ENCODE measurements around the gene C3orf62.

DNA sequence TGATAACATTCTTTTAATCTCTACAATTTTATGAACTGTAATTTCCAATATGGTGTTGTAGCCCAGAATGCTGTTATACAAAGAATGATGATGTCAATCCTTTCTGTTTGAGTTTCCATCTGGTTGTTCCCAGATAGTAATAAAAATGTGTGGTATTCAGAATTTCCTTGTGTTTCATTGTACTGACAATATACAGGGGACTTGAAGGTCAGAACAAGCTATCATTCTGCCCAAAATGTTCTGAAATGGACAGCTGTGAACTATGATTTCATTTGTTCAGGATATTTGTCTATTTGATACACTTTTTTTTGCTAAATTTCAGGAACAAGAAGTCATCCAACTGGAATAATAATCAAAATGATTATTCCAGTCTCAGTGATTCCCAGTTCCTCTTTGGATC, 40.8 kb downstream of the C3orf62 start:
- TF ChIP-seq, protein P1, sequence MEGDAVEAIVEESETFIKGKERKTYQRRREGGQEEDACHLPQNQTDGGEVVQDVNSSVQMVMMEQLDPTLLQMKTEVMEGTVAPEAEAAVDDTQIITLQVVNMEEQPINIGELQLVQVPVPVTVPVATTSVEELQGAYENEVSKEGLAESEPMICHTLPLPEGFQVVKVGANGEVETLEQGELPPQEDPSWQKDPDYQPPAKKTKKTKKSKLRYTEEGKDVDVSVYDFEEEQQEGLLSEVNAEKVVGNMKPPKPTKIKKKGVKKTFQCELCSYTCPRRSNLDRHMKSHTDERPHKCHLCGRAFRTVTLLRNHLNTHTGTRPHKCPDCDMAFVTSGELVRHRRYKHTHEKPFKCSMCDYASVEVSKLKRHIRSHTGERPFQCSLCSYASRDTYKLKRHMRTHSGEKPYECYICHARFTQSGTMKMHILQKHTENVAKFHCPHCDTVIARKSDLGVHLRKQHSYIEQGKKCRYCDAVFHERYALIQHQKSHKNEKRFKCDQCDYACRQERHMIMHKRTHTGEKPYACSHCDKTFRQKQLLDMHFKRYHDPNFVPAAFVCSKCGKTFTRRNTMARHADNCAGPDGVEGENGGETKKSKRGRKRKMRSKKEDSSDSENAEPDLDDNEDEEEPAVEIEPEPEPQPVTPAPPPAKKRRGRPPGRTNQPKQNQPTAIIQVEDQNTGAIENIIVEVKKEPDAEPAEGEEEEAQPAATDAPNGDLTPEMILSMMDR (IDR thresholded peaks at IDR 0.05 in 2 of 3, conservative IDR thresholded peaks at IDR 0.05 in 1 of 3; ENCODE audit: control insufficient read depth in 2 of 3, extremely low read depth in 1 of 3, insufficient read depth in 1 of 3, low read depth in 3 of 3, low read length in 3 of 3): no peak
- TF ChIP-seq CEBPB (IDR thresholded peaks at IDR 0.05; ENCODE audit: borderline replicate concordance in 1 of 2, low read depth in 2 of 2, low read length in 2 of 2) (no peak), SUZ12 (IDR thresholded peaks at IDR 0.05; ENCODE audit: unreplicated experiment) (no peak), EP300 (IDR thresholded peaks at IDR 0.05; ENCODE audit: borderline replicate concordance in 1 of 2, control insufficient read depth in 1 of 2, low read depth in 2 of 2, low read length in 2 of 2) (no peak), BHLHE40 (IDR thresholded peaks at IDR 0.05; ENCODE audit: borderline replicate concordance in 1 of 2, low read depth in 2 of 2, low read length in 1 of 2) (no peak), ZSCAN29 (IDR thresholded peaks at IDR 0.05) (no peak), SRF (IDR thresholded peaks at IDR 0.05; ENCODE audit: low read depth in 2 of 2, low read length in 2 of 2) (no peak), FOXM1 (IDR thresholded peaks at IDR 0.05; ENCODE audit: low read depth, low read length) (no peak), TAF1 (IDR thresholded peaks at IDR 0.05; ENCODE audit: borderline replicate concordance, low read depth, low read length) (no peak), BACH1 (IDR thresholded peaks at IDR 0.05; ENCODE audit: borderline replicate concordance) (no peak), POLR2A (IDR thresholded peaks at IDR 0.05; ENCODE audit: low read depth, low read length) (no peak), RFX5 (IDR thresholded peaks at IDR 0.05; ENCODE audit: low read depth, low read length) (no peak)
- TF ChIP-seq, protein P2, sequence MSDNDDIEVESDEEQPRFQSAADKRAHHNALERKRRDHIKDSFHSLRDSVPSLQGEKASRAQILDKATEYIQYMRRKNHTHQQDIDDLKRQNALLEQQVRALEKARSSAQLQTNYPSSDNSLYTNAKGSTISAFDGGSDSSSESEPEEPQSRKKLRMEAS (IDR thresholded peaks at IDR 0.05; ENCODE audit: low read depth, low read length): no peak

Measured in GM12878 (cell line).